ENCODE measurements around the gene NAGPA. TPM values are rescaled to one million over a fixed set of nuclear protein-coding genes. Genes with fewer than 3 reads are reported as not detected.

The NAGPA gene
- total RNA-seq, 1 donor from 2014 or later: 7.1 TPM

- DNase-seq (ENCODE audit: low spot score) (no peak), ATAC-seq (no peak)
These were observed 27.2 kb downstream of the NAGPA start for GRCh38 chr16:5006348-5007193.

GRCh38 chr16:5005916-5006315 lies 27.8 kb downstream of the NAGPA start:
- DNase-seq (ENCODE audit: low spot score) (no peak), ATAC-seq (no peak)

- DNase-seq (ENCODE audit: low spot score) (no peak), ATAC-seq (no peak)
These were observed 29.4 kb downstream of the NAGPA start for GRCh38 chr16:5004311-5004710.

- DNase-seq (ENCODE audit: low spot score): no peak
- ATAC-seq: no peak
These were observed 29.9 kb downstream of the NAGPA start for GRCh38 chr16:5003828-5004227.

GRCh38 chr16:5003211-5003610 lies 30.5 kb downstream of the NAGPA start:
- ATAC-seq: no peak
- DNase-seq (ENCODE audit: low spot score): no peak

GRCh38 chr16:5002699-5003143 lies 31.0 kb downstream of the NAGPA start:
- ATAC-seq (no peak), DNase-seq (ENCODE audit: low spot score) (no peak)

- DNase-seq (ENCODE audit: low spot score): no peak
These were observed 31.7 kb downstream of the NAGPA start for GRCh38 chr16:5001986-5002385.

GRCh38 chr16:5001571-5001970 lies 32.2 kb downstream of the NAGPA start:
- no peak for DNase-seq (ENCODE audit: low spot score)

More at GRCh38 chr16:5001986-5002385, 31.7 kb downstream of the NAGPA start:
- ATAC-seq: no peak

GRCh38 chr16:5000573-5001001 lies 33.1 kb downstream of the NAGPA start:
- ATAC-seq: no peak
- DNase-seq (ENCODE audit: low spot score): no peak

More at GRCh38 chr16:5001571-5001970, 32.2 kb downstream of the NAGPA start:
- ATAC-seq: no peak

- ATAC-seq (no peak), DNase-seq (ENCODE audit: low spot score) (no peak)
These were observed 38.9 kb downstream of the NAGPA start for GRCh38 chr16:4994719-4995434.

- DNase-seq (ENCODE audit: low spot score) (no peak), ATAC-seq (no peak)
These were observed 42.0 kb downstream of the NAGPA start for GRCh38 chr16:4991754-4992153.

- ATAC-seq (no peak), DNase-seq (ENCODE audit: low spot score) (no peak)
These were observed 43.3 kb downstream of the NAGPA start for GRCh38 chr16:4990415-4990814.

GRCh38 chr16:4989391-4990006 lies 44.2 kb downstream of the NAGPA start:
- ATAC-seq (no peak), DNase-seq (ENCODE audit: low spot score) (no peak)

GRCh38 chr16:4988647-4989046 lies 45.1 kb downstream of the NAGPA start:
- ATAC-seq (no peak), DNase-seq (ENCODE audit: low spot score) (no peak)

- ATAC-seq (no peak), DNase-seq (ENCODE audit: low spot score) (no peak)
These were observed 46.0 kb downstream of the NAGPA start for GRCh38 chr16:4987580-4988374.

- DNase-seq (ENCODE audit: low spot score): no peak
- ATAC-seq: no peak
These were observed 46.5 kb downstream of the NAGPA start for GRCh38 chr16:4987250-4987579.

GRCh38 chr16:4984174-4984990 lies 49.4 kb downstream of the NAGPA start:
- DNase-seq (ENCODE audit: low spot score) (no peak), ATAC-seq (no peak)

GRCh38 chr16:4982056-4982867 lies 51.5 kb downstream of the NAGPA start:
- no peak for ATAC-seq
- no peak for DNase-seq (ENCODE audit: low spot score)

- DNase-seq (ENCODE audit: low spot score): no peak
- no peak for ATAC-seq
These were observed 52.3 kb downstream of the NAGPA start for GRCh38 chr16:4981473-4981872.
